GM23338 (cell line): Measurements from ENCODE around the gene IGF2BP2. TPM values are rescaled to one million over a fixed set of nuclear protein-coding genes. Genes with fewer than 3 reads are reported as not detected.

Source experiments
- ATAC-seq: fragments of 200-7000 bp; cut with Tn5 transposase; 3 replicates; pipeline ENCODE4 v1.9.1; 2020
- DNase-seq: peaks from one replicate; pipeline ENCODE4 v3.0.0-alpha.2; 2015; ENCODE audit warnings: low spot score
- H2AFZ ChIP-seq: fragments of 200-600 bp; sonication (generic); 2 replicates; pipeline ENCODE4 v1.8.0; 2016; ENCODE audit warnings: antibody characterized with exemption, mild to moderate bottlenecking, moderate library complexity
- H3F3A ChIP-seq: fragments of 200-600 bp; sonication (generic); replicated peaks from 2 replicates; pipeline ENCODE4 v1.8.0; 2017; ENCODE audit warnings: antibody characterized with exemption, mixed run types, low read depth
- H3K27ac ChIP-seq: fragments of 200-600 bp; sonication (generic); 2 replicates; pipeline ENCODE4 v1.6.1; 2016; ENCODE audit warnings: low read depth
- H3K27me3 ChIP-seq: fragments of 200-600 bp; sonication (generic); 2 replicates; pipeline ENCODE4 v1.8.0; 2016; ENCODE audit warnings: mild to moderate bottlenecking, mixed run types, moderate library complexity; ENCODE audit not compliant: insufficient read depth
- H3K36me3 ChIP-seq: fragments of 200-600 bp; sonication (generic); 2 replicates; pipeline ENCODE4 v1.8.0; 2016; ENCODE audit warnings: mild to moderate bottlenecking; ENCODE audit not compliant: insufficient read depth
- H3K4me1 ChIP-seq: fragments of 200-600 bp; sonication (generic); 2 replicates; pipeline ENCODE4 v1.8.0; 2016; ENCODE audit warnings: mild to moderate bottlenecking, moderate library complexity; ENCODE audit not compliant: insufficient read depth
- H3K4me2 ChIP-seq: fragments of 200-600 bp; sonication (generic); 2 replicates; pipeline ENCODE4 v1.7.1; 2017; ENCODE audit warnings: mixed run types
- H3K4me3 ChIP-seq: fragments of 200-600 bp; sonication (generic); 2 replicates; pipeline ENCODE4 v1.6.1; 2016; ENCODE audit warnings: mixed run types
- H3K79me2 ChIP-seq: fragments of 200-600 bp; sonication (generic); replicated peaks from 2 replicates; pipeline ENCODE4 v1.8.0; 2017; ENCODE audit warnings: mild to moderate bottlenecking; ENCODE audit not compliant: insufficient read depth
- H3K9me2 ChIP-seq: fragments of 200-600 bp; sonication (generic); 2 replicates; pipeline ENCODE4 v1.8.0; 2017; ENCODE audit not compliant: insufficient read depth
- H4K20me1 ChIP-seq: fragments of 200-600 bp; sonication (generic); replicated peaks from 2 replicates; pipeline ENCODE4 v1.8.0; 2017; ENCODE audit warnings: mild to moderate bottlenecking; ENCODE audit not compliant: insufficient read depth
- H3K27ac Mint-ChIP-seq: 2 replicates; pipeline ENCODE4 v1.8.0; 2020; ENCODE audit warnings: inconsistent platforms, mild to moderate bottlenecking, moderate library complexity, mixed read lengths
- H3K27me3 Mint-ChIP-seq: 3 replicates; pipeline ENCODE4 v1.8.0; 2022; ENCODE audit warnings: low read depth, mild to moderate bottlenecking, moderate library complexity, mixed read lengths, inconsistent platforms; ENCODE audit not compliant: insufficient read depth, poor library complexity
- H3K36me3 Mint-ChIP-seq: 3 replicates; pipeline ENCODE4 v1.8.0; 2021; ENCODE audit warnings: low read depth, mild to moderate bottlenecking, inconsistent platforms, moderate library complexity, mixed read lengths
- H3K4me1 Mint-ChIP-seq: 3 replicates; pipeline ENCODE4 v1.8.0; 2020; ENCODE audit warnings: mild to moderate bottlenecking, inconsistent platforms, mixed read lengths
- H3K4me3 Mint-ChIP-seq: 3 replicates; pipeline ENCODE4 v1.8.0; 2021; ENCODE audit warnings: moderate library complexity, mild to moderate bottlenecking, inconsistent platforms, mixed read lengths
- H3K9me3 Mint-ChIP-seq: 3 replicates; pipeline ENCODE4 v1.8.0; 2020; ENCODE audit warnings: moderate library complexity, mild to moderate bottlenecking, inconsistent platforms, mixed read lengths
- CREB1 ChIP-seq: fragments of 250-450 bp; sonication (Bioruptor Pico); IDR thresholded peaks from 2 replicates; pipeline ENCODE4 v1.5.0; 2020; ENCODE audit warnings: low read depth, mild to moderate bottlenecking, moderate library complexity
- CTCF ChIP-seq, 2 experiments: fragments of 200-600 bp in 1 of 2; sonication (generic) in 1 of 2; conservative IDR thresholded peaks; 2 replicates each; pipeline versions ENCODE4 v1.5.1 to v1.6.1; 2016 to 2017; ENCODE audit warnings: antibody characterized with exemption in 2 of 2, low read depth in 2 of 2, mild to moderate bottlenecking in 2 of 2, moderate library complexity in 1 of 2
- ETS1 ChIP-seq: IDR thresholded peaks from 2 replicates; pipeline ENCODE4 v1.6.1; 2016; ENCODE audit warnings: antibody characterized with exemption
- EZH2 ChIP-seq: fragments of 200-600 bp; sonication (generic); IDR thresholded peaks from one replicate; pipeline ENCODE4 v1.8.0; 2017; ENCODE audit warnings: antibody characterized with exemption, mild to moderate bottlenecking, low read depth; ENCODE audit not compliant: unreplicated experiment
- EZH2phosphoT487 ChIP-seq: fragments of 200-600 bp; sonication (generic); IDR thresholded peaks from one replicate; pipeline ENCODE4 v1.8.1; 2018; ENCODE audit warnings: antibody characterized with exemption; ENCODE audit not compliant: unreplicated experiment
- JUNB ChIP-seq: IDR thresholded peaks from one replicate; pipeline ENCODE4 v1.6.1; 2016; ENCODE audit warnings: antibody characterized with exemption; ENCODE audit not compliant: unreplicated experiment
- NANOG ChIP-seq: IDR thresholded peaks from 2 replicates; pipeline ENCODE4 v1.6.1; 2016; ENCODE audit warnings: antibody characterized with exemption, borderline replicate concordance
- POLR2AphosphoS5 ChIP-seq: IDR thresholded peaks from 2 replicates; pipeline ENCODE4 v1.6.1; 2016; ENCODE audit warnings: antibody characterized with exemption, low read depth
- REST ChIP-seq: IDR thresholded peaks from one replicate; pipeline ENCODE4 v1.6.1; 2018; ENCODE audit warnings: antibody characterized with exemption; ENCODE audit not compliant: unreplicated experiment
- STAT1 ChIP-seq: IDR thresholded peaks from one replicate; pipeline ENCODE4 v1.6.1; 2016; ENCODE audit warnings: antibody characterized with exemption; ENCODE audit not compliant: unreplicated experiment
- ZNF114 ChIP-seq: fragments of 250-450 bp; sonication (Bioruptor Pico); IDR thresholded peaks from 2 replicates; pipeline ENCODE4 v1.5.0; 2020; ENCODE audit warnings: mild to moderate bottlenecking, moderate library complexity
- ZNF331 ChIP-seq: fragments of 250-450 bp; sonication (Bioruptor Pico); IDR thresholded peaks from 2 replicates; pipeline ENCODE4 v1.5.0; 2020; ENCODE audit warnings: low read depth, mild to moderate bottlenecking, moderate library complexity
- ZNF462 ChIP-seq: fragments of 250-450 bp; sonication (Bioruptor Pico); IDR thresholded peaks from 2 replicates; pipeline ENCODE4 v1.5.0; 2020; ENCODE audit warnings: mild to moderate bottlenecking, moderate library complexity
- polyA plus RNA-seq: library from polyadenylated mRNA; unstranded; fragments of >200 nt; fragmentation: Nextera tagmentation; extraction: Ambion mirVana; gene quantifications from 2 replicates; pipeline ENCODE4 v1.2.1, GENCODE V29; 2016
- total RNA-seq: library from RNA; depleted of rRNA; stranded (reverse); fragments of >200 nt; shearing (Covaris generic); gene quantifications from 2 replicates; pipeline ENCODE4 v1.2.3, GENCODE V29; 2014

IGF2BP2 gene
- total and polyA plus RNA-seq, 2 experiments from 2014 or later = 82.9 to 84.5 TPM

GRCh38 chr3:185764163-185764979 is 60.5 kb downstream of the IGF2BP2 start:
- peaks cover 41% of the 10 kb centered on the region for H4K20me1 ChIP-seq
- no peak overlapping the region for H2AFZ ChIP-seq
- peaks cover 48% of the 10 kb centered on the region for H3K4me1 ChIP-seq
- no peak overlapping the region for H3K4me2 ChIP-seq
- H3K27ac ChIP-seq = peak overlapping the region; percentile 10; the same call in 1 of the 2 replicates
- peaks cover 92% of the 10 kb centered on the region for H3K79me2 ChIP-seq
- ATAC-seq (peak; percentile 43), DNase-seq (no peak)
- H3K4me1 Mint-ChIP-seq = peaks cover 75% of the 10 kb centered on the region
- no peak overlapping the region for H3K27ac Mint-ChIP-seq
- no peaks in the 10 kb centered on the region for H3K36me3 Mint-ChIP-seq
- TF ChIP-seq REST (no peak), ZNF462 (CRISPR knock-in tag) (no peak), EZH2phosphoT487 (no peak), JUNB (no peak), ETS1 (no peak), CTCF (conservative IDR thresholded peaks at IDR 0.05; ENCODE audit: low read depth in 2 of 2) (no peak), ZNF114 (CRISPR knock-in tag) (no peak), CREB1 (CRISPR knock-in tag) (no peak), STAT1 (no peak), EZH2 (no peak), NANOG (no peak), ZNF331 (CRISPR knock-in tag) (no peak), POLR2AphosphoS5 (no peak)
- no peak overlapping the region for H3K4me3 Mint-ChIP-seq
- H3K9me2 ChIP-seq = no peaks in the 10 kb centered on the region
- H3K27me3 Mint-ChIP-seq = peaks cover 6% of the 10 kb centered on the region
- H3K27me3 ChIP-seq = no peaks in the 10 kb centered on the region
- H3K9me3 Mint-ChIP-seq = no peaks in the 10 kb centered on the region
- H3K36me3 ChIP-seq = no peaks in the 10 kb centered on the region
- H3F3A ChIP-seq = peaks cover 3% of the 10 kb centered on the region; the same call in 1 of the 2 replicates
- H3K4me3 ChIP-seq = no peak overlapping the region
